H1 (cell line): ENCODE data around the gene YIF1B. TPM values are rescaled to one million over a fixed set of nuclear protein-coding genes. Genes with fewer than 3 reads are reported as not detected.

ENCODE experiments used
- polyA plus RNA-seq, 7 experiments: library from polyadenylated mRNA; depleted of rRNA in 3 of 7; stranded (reverse) in 5 of 7; unstranded in 2 of 7; fragments of >200 nt in 5 of 7; fragments of 200-250 nt in 2 of 7; gene quantifications; 1 replicate in 5 of 7; 2 replicates in 1 of 7; 4 replicates in 1 of 7; pipeline versions ENCODE4 v1.2.1 to v1.2.3, GENCODE V29; 2011 to 2013; ENCODE audit warnings: missing spikeins in 2 of 7, mixed read lengths in 2 of 7
- small RNA-seq: library from polyadenylated mRNA; stranded (forward); fragments of <200 nt; extraction: miRNeasy Mini kit (QIAGEN cat#:217004); gene quantifications from one replicate; pipeline ENCODE3, GENCODE V24; 2013; ENCODE audit not compliant: insufficient read depth
- total RNA-seq: library from RNA; stranded (reverse); fragmentation: NEBNext Ultra II Directional; extraction: Animal tissue kit (Norgen Biotek cat#: 25700); gene quantifications from 2 replicates; pipeline ENCODE4 v1.2.1, GENCODE V29; 2021

The YIF1B gene
- total and polyA plus RNA-seq, 2 of the 8 experiments (the other 6 are each of a cell fraction or from before 2014, with no cell fraction given), result 89.6 to 305 TPM

Small RNA genes within 50 kb of the gene (small RNA-seq; reads per million reads assigned to genes)
- gene RF00019, result not detected

Other genes starting within 250 kb of the YIF1B start
- gene DPF1, start 91.7 kb downstream of the YIF1B start, total RNA-seq, result 15.2 and 15.6 TPM in 2 replicates
- gene DPF1, start 91.7 kb downstream of the YIF1B start, polyA plus RNA-seq (2011; rRNA removed), result 12.9 and 20.9 TPM in 2 replicates
- 21.8 and 26.3 TPM in 2 replicates for gene PPP1R14A, start 59.6 kb downstream of the YIF1B start, total RNA-seq
- 13.6 and 20.7 TPM in 2 replicates for gene PPP1R14A, start 59.6 kb downstream of the YIF1B start, polyA plus RNA-seq (2011; rRNA removed)
- 296 and 303 TPM in 2 replicates for gene SPINT2, start 51.4 kb downstream of the YIF1B start, total RNA-seq
- 294 and 376 TPM in 2 replicates for gene SPINT2, start 51.4 kb downstream of the YIF1B start, polyA plus RNA-seq (2011; rRNA removed)
- gene C19orf33, start 11.7 kb downstream of the YIF1B start, total RNA-seq, result 4.4 and 6.0 TPM in 2 replicates
- 36.0 and 44.3 TPM in 2 replicates for gene C19orf33, start 11.7 kb downstream of the YIF1B start, polyA plus RNA-seq (2011; rRNA removed)
- 13.3 and 14.1 TPM in 2 replicates for gene KCNK6, start 3.9 kb upstream of the YIF1B start, total RNA-seq
- 10.6 TPM in 2 replicates for gene KCNK6, start 3.9 kb upstream of the YIF1B start, polyA plus RNA-seq (2011; rRNA removed)
- gene CATSPERG, start 19.9 kb upstream of the YIF1B start, total RNA-seq, result 2.8 and 3.1 TPM in 2 replicates
- gene CATSPERG, start 19.9 kb upstream of the YIF1B start, polyA plus RNA-seq (2011; rRNA removed), result 1.4 and 2.6 TPM in 2 replicates
- 170 and 183 TPM in 2 replicates for gene PSMD8, start 58.6 kb upstream of the YIF1B start, total RNA-seq
- 410 and 486 TPM in 2 replicates for gene PSMD8, start 58.6 kb upstream of the YIF1B start, polyA plus RNA-seq (2011; rRNA removed)
- 1.2 and 2.7 TPM in 2 replicates for gene GGN, start 72.1 kb upstream of the YIF1B start, total RNA-seq
- gene GGN, start 72.1 kb upstream of the YIF1B start, polyA plus RNA-seq (2011; rRNA removed), result 0.47 and 0.69 TPM in 2 replicates
- 7.1 and 8.1 TPM in 2 replicates for gene SPRED3, start 72.8 kb upstream of the YIF1B start, total RNA-seq
- 10.3 and 13.5 TPM in 2 replicates for gene SPRED3, start 72.8 kb upstream of the YIF1B start, polyA plus RNA-seq (2011; rRNA removed)
- 4.6 and 6.1 TPM in 2 replicates for gene FAM98C, start 87.1 kb upstream of the YIF1B start, total RNA-seq
- gene FAM98C, start 87.1 kb upstream of the YIF1B start, polyA plus RNA-seq (2011; rRNA removed), result 9.4 and 12.3 TPM in 2 replicates
- 1.9 and 2.0 TPM in 2 replicates for gene RASGRP4, start 110.3 kb upstream of the YIF1B start, total RNA-seq
- gene RASGRP4, start 110.3 kb upstream of the YIF1B start, polyA plus RNA-seq (2011; rRNA removed), result 3.1 and 5.7 TPM in 2 replicates
- 10.7 and 11.8 TPM in 2 replicates for gene RYR1, start 117.7 kb upstream of the YIF1B start, total RNA-seq
- 5.8 and 12.3 TPM in 2 replicates for gene RYR1, start 117.7 kb upstream of the YIF1B start, polyA plus RNA-seq (2011; rRNA removed)